ENCODE data around the gene ATP10A.

ATP10A gene

DNA sequence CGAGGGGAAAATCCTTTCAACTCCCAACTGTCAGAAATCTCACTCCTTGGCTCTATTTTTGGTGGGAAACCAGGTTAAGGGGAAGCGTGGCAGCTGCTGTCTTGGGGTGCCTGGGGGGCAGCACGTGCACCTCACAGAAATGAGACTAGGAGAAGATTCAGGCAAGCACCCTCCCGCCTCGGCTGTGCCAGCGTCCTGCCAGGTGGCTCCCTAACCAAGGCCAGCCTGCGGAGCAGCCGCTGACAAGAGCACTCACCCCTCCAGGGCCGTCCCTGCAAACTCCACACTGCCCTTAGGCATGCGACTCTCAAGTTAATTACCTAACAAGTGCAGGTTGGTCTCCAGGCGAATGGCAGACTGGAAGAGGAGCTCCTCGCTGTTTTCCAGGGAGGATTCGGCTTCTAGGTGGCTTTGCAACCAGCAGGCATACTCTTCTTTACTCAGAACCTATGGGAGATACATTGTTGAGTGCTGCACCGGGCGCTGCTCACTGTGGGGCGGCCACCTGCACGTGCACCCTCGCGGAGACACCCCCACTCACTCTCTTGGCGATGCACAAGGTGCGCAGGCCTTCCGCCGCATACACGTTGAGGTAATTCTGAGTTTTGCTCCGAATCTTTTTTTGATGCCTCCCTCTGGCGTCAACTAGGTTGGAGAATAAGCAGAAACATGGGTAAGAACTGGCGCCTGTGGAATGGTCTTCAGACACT is 155.3 kb downstream of the ATP10A start (continued):
- TF ChIP-seq, protein P1, sequence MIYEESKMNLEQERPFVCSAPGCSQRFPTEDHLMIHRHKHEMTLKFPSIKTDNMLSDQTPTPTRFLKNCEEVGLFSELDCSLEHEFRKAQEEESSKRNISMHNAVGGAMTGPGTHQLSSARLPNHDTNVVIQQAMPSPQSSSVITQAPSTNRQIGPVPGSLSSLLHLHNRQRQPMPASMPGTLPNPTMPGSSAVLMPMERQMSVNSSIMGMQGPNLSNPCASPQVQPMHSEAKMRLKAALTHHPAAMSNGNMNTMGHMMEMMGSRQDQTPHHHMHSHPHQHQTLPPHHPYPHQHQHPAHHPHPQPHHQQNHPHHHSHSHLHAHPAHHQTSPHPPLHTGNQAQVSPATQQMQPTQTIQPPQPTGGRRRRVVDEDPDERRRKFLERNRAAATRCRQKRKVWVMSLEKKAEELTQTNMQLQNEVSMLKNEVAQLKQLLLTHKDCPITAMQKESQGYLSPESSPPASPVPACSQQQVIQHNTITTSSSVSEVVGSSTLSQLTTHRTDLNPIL (CRISPR knock-in tag; IDR thresholded peaks at IDR 0.05; ENCODE audit: low read depth): no peak
- TF ChIP-seq ZFP3 (CRISPR knock-in tag; IDR thresholded peaks at IDR 0.05): no peak

DNA sequence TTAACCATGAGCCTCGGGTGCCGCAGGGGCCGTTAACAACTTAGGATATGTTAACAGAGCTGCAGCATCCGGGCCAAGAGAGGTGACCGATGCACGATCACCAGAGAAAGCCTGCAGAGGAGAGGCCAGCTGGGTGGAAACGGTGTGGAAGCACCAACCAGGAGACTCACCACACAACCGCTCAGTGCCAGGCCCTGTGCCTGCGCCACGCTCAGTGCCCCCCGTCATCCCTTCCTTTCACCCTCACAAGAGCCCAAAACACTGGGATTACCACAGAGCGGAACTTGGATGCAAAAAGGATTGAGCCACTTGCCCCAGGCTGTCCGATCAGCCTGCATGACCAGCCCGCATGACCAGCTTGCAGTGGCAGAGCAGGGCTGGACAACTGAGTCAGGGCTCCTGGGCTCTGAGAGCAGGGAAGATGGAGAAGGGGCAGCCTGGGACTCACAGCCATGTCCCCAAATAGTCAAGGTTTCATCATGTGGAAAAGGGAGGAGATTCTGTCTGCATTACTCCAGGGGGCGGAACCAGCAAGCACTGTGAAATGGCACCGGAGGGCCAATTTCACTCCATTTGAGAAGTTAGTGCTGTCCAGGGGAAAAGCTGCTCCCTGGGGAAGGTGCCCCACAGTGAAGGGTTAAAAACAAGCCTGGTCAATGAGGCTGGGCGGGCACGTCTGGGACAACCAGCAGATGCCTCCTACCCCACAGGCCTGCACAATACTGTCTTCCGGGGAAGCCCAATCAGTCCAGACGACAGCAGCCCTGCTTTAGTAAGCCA is 156.8 kb downstream of the ATP10A start:
- ATAC-seq: no peak

DNA sequence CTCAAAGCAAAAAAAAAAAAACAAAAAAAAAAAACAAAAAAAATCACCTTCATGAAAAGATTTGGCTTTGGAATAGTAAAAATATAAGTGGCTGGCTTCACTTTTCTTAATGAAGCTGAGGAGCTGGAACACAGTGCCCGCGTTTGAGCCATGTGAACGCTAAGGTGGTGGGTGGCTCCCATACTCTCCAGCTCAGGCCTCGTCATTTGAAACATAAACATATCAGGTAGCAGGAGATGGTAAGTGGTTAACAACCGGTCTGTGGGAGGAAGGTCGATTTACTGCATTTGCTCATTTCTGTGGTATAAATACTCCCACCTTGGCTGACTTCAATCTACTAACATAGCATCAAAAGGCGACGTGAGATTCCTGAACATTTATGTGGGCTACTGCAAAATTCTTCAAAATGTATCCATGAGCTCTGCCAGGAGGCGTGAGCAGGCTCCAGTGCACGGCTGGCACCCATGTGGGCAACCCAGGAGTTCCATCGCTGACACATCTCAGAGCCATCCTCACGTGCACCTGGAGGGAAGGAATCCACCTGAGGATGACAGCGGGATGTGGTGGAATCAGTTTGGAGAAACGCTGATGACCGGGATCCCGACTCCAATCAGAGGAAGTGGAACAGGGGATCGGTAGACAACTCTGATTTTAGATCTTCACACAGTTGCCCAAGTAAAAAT is 157.6 kb downstream of the ATP10A start:
- TF ChIP-seq, protein P2, sequence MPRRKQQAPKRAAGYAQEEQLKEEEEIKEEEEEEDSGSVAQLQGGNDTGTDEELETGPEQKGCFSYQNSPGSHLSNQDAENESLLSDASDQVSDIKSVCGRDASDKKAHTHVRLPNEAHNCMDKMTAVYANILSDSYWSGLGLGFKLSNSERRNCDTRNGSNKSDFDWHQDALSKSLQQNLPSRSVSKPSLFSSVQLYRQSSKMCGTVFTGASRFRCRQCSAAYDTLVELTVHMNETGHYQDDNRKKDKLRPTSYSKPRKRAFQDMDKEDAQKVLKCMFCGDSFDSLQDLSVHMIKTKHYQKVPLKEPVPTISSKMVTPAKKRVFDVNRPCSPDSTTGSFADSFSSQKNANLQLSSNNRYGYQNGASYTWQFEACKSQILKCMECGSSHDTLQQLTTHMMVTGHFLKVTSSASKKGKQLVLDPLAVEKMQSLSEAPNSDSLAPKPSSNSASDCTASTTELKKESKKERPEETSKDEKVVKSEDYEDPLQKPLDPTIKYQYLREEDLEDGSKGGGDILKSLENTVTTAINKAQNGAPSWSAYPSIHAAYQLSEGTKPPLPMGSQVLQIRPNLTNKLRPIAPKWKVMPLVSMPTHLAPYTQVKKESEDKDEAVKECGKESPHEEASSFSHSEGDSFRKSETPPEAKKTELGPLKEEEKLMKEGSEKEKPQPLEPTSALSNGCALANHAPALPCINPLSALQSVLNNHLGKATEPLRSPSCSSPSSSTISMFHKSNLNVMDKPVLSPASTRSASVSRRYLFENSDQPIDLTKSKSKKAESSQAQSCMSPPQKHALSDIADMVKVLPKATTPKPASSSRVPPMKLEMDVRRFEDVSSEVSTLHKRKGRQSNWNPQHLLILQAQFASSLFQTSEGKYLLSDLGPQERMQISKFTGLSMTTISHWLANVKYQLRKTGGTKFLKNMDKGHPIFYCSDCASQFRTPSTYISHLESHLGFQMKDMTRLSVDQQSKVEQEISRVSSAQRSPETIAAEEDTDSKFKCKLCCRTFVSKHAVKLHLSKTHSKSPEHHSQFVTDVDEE (CRISPR knock-in tag; IDR thresholded peaks at IDR 0.05): no peak
- TF ChIP-seq PPARA (CRISPR knock-in tag; IDR thresholded peaks at IDR 0.05; ENCODE audit: borderline replicate concordance) (no peak), ZC3H10 (CRISPR knock-in tag; IDR thresholded peaks at IDR 0.05) (no peak)
- ATAC-seq: no peak

More for the DNA sequence above, 156.8 kb downstream of the ATP10A start:
- TF ChIP-seq RARB (CRISPR knock-in tag; IDR thresholded peaks at IDR 0.05): no peak
- no peak for TF ChIP-seq ZNF70 (CRISPR knock-in tag; IDR thresholded peaks at IDR 0.05)
- TF ChIP-seq GLIS3 (CRISPR knock-in tag; IDR thresholded peaks at IDR 0.05): no peak
- no peak for TF ChIP-seq CSDC2 (CRISPR knock-in tag; IDR thresholded peaks at IDR 0.05)
- no peak for TF ChIP-seq ARNTL (CRISPR knock-in tag; IDR thresholded peaks at IDR 0.05; ENCODE audit: borderline replicate concordance, low read depth)

DNA sequence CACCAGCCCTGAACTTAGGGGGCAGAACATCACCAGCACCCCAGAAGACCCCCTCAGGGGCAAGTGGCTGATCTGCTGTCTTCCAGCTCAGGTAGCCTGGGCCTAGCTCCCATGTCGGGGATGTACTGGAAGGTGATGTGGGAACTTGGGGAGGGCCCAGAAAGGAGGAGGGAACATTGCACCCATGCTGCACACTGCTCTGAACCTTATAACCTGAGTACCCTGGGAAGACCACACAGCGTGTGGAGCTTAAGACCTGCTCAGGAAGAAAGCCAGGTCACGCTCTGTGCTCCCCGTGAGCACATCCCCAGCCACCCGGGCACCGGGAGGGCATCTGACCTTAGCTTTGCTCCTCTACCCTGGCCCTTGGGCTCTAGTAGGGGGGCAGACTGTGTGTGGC is 159.4 kb downstream of the ATP10A start:
- TF ChIP-seq SNAI2 (CRISPR knock-in tag; IDR thresholded peaks at IDR 0.05): no peak
- TF ChIP-seq ZFP30 (CRISPR knock-in tag; IDR thresholded peaks at IDR 0.05): no peak
- TF ChIP-seq PPARA (CRISPR knock-in tag; IDR thresholded peaks at IDR 0.05; ENCODE audit: borderline replicate concordance): no peak
- TF ChIP-seq ARNTL (CRISPR knock-in tag; IDR thresholded peaks at IDR 0.05; ENCODE audit: borderline replicate concordance, low read depth): no peak
- TF ChIP-seq, protein P3, sequence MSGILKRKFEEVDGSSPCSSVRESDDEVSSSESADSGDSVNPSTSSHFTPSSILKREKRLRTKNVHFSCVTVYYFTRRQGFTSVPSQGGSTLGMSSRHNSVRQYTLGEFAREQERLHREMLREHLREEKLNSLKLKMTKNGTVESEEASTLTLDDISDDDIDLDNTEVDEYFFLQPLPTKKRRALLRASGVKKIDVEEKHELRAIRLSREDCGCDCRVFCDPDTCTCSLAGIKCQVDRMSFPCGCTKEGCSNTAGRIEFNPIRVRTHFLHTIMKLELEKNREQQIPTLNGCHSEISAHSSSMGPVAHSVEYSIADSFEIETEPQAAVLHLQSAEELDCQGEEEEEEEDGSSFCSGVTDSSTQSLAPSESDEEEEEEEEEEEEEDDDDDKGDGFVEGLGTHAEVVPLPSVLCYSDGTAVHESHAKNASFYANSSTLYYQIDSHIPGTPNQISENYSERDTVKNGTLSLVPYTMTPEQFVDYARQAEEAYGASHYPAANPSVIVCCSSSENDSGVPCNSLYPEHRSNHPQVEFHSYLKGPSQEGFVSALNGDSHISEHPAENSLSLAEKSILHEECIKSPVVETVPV (CRISPR knock-in tag; IDR thresholded peaks at IDR 0.05): no peak
- TF ChIP-seq, protein P1 (CRISPR knock-in tag; IDR thresholded peaks at IDR 0.05; ENCODE audit: low read depth): no peak
- TF ChIP-seq, protein P2 (CRISPR knock-in tag; IDR thresholded peaks at IDR 0.05): no peak
- no peak for TF ChIP-seq BACH2 (CRISPR knock-in tag; IDR thresholded peaks at IDR 0.05; ENCODE audit: borderline replicate concordance)
- TF ChIP-seq OSR1 (CRISPR knock-in tag; IDR thresholded peaks at IDR 0.05): no peak
- TF ChIP-seq CSDC2 (CRISPR knock-in tag; IDR thresholded peaks at IDR 0.05): no peak
- ATAC-seq: no peak
